ENCODE measurements around the gene MMP17. TPM values are rescaled to one million over a fixed set of nuclear protein-coding genes. Genes with fewer than 3 reads are reported as not detected.
"Not testable (repeated sequence)": the region's sequence is repeated elsewhere in the genome, so short reads cannot be mapped to it uniquely, and the experiment has no call there.

Gene MMP17
- total and polyA plus RNA-seq, 2 experiments from 2014 or later, result 0.40 to 0.42 TPM

DNA sequence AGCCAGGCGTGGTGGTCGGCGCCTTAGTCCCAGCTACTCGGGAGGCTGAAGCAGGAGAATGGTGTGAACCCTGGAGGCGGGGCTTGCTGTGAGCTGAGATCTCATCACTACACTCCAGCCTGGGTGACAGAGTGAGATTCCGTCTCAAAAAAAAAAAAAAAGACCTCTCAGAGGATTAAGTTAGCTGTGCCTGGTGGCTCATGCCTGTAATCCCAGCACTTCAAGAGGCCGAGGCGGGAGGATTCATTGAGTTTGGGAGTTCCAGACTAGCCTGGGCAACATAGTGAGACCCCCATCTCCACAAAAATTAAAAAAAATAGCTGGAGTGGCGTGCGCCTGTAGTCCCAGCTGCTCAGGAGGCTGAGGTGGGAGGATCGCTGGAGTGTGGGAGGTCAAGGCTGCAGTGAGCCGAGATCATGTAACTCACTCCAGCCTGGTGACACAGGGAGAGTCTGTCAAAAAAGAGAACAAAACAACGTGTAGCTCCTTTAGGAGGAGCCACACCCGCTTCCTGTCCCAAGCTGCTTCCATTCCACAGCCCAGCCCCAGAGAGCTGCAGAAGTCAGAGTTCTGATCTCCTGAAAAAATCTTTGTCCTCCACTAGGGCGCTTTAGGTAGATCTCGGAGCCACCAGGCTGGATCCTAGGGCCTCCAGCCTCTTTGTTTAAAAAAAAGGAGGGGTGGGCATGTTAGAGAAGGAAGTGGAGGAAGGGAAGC is 54.8 kb downstream of the MMP17 start:
- H3K27ac ChIP-seq, result no peak overlapping the region
- no peaks in the 10 kb centered on the region for H3K9me3 ChIP-seq (ENCODE audit: low read depth)
- no peaks in the 10 kb centered on the region for H3K27me3 ChIP-seq
- no peaks in the 10 kb centered on the region for H3K36me3 ChIP-seq (replicated peaks; ENCODE audit: insufficient read depth, low read depth)
- H3K4me1 ChIP-seq (ENCODE audit: insufficient read depth), result no peaks in the 10 kb centered on the region
- DNase-seq (ENCODE audit: low spot score), result no peak
- no peaks in the 10 kb centered on the region for H3K9me2 ChIP-seq (replicated peaks; ENCODE audit: insufficient read depth)
- TF ChIP-seq EZH2phosphoT487 (IDR thresholded peaks at IDR 0.05; ENCODE audit: low read depth, severe bottlenecking, unreplicated experiment) (no peak), EZH2 (IDR thresholded peaks at IDR 0.05; ENCODE audit: borderline replicate concordance) (no peak), CTCF (IDR thresholded peaks at IDR 0.05; ENCODE audit: poor library complexity) (no peak)
- 80% methylated on average over 16 of the region's 16 CpGs for WGBS (ENCODE audit: low lambda C conversion rate, missing lambda C conversion rate)
- no peak overlapping the region for H2AFZ ChIP-seq
- no peak overlapping the region for H3K4me2 ChIP-seq
- H3K79me2 ChIP-seq, result no peaks in the 10 kb centered on the region
- no peak overlapping the region for H3K4me3 ChIP-seq
- H4K20me1 ChIP-seq (ENCODE audit: insufficient read depth, poor library complexity, severe bottlenecking), result no peaks in the 10 kb centered on the region

- Histone ChIP-seq H2AFZ (no peak overlapping the region), H3K27ac (no peak overlapping the region), H3K4me1 (ENCODE audit: insufficient read depth) (no peaks in the 10 kb centered on the region), H3K79me2 (no peaks in the 10 kb centered on the region), H3K4me3 (no peak overlapping the region), H3K9me3 (ENCODE audit: low read depth) (no peaks in the 10 kb centered on the region), H3K36me3 (replicated peaks; ENCODE audit: insufficient read depth, low read depth) (no peaks in the 10 kb centered on the region), H3K27me3 (no peaks in the 10 kb centered on the region), H3K9me2 (replicated peaks; ENCODE audit: insufficient read depth) (no peaks in the 10 kb centered on the region), H4K20me1 (ENCODE audit: insufficient read depth, poor library complexity, severe bottlenecking) (no peaks in the 10 kb centered on the region), H3K4me2 (no peak overlapping the region)
- WGBS (ENCODE audit: low lambda C conversion rate, missing lambda C conversion rate), result 77% methylated on average over 4 of the region's 4 CpGs
- no peak for DNase-seq (ENCODE audit: low spot score)
- TF ChIP-seq EZH2 (IDR thresholded peaks at IDR 0.05; ENCODE audit: borderline replicate concordance) (no peak), CTCF (IDR thresholded peaks at IDR 0.05; ENCODE audit: poor library complexity) (no peak), EZH2phosphoT487 (IDR thresholded peaks at IDR 0.05; ENCODE audit: low read depth, severe bottlenecking, unreplicated experiment) (no peak)
These were observed 55.3 kb downstream of the MMP17 start for GRCh38 chr12:131883521-131883900.

DNA sequence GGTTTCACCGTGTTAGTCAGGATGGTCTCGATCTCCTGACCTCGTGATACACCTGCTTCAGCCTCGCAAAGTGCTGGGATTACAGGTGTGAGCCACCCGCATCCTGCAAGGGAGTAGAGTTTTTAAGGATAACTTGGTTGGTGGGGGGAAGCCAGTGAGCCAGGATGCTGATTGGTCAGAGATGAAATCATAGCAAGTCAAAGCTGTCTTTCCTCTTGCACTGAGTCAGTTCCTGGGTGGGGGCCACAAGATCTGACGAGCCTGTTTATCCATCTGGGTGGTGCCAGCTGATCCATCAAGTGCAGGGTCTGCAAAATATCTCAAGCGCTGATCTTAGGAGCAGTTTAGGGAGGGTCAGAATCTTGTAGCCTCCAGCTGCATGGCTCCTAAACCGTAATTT is 56.9 kb downstream of the MMP17 start:
- H3K79me2 ChIP-seq; H2AFZ ChIP-seq; H3K4me3 ChIP-seq; H3K9me2 ChIP-seq (replicated peaks; ENCODE audit: insufficient read depth); H3K36me3 ChIP-seq (replicated peaks; ENCODE audit: insufficient read depth, low read depth); H3K27me3 ChIP-seq; H3K4me1 ChIP-seq (ENCODE audit: insufficient read depth); H3K27ac ChIP-seq; H4K20me1 ChIP-seq (ENCODE audit: insufficient read depth, poor library complexity, severe bottlenecking); H3K4me2 ChIP-seq; H3K9me3 ChIP-seq (ENCODE audit: low read depth); DNase-seq (ENCODE audit: low spot score): not testable (repeated sequence)
- 89% methylated on average over 8 of the region's 8 CpGs for WGBS (ENCODE audit: low lambda C conversion rate, missing lambda C conversion rate)

GRCh38 chr12:131885543-131886057 is 57.4 kb downstream of the MMP17 start:
- no peaks in the 10 kb centered on the region for H4K20me1 ChIP-seq (ENCODE audit: insufficient read depth, poor library complexity, severe bottlenecking)
- H3K4me3 ChIP-seq, result no peak overlapping the region
- no peak for TF ChIP-seq CTCF (IDR thresholded peaks at IDR 0.05; ENCODE audit: poor library complexity)
- no peak for TF ChIP-seq EZH2 (IDR thresholded peaks at IDR 0.05; ENCODE audit: borderline replicate concordance)
- TF ChIP-seq EZH2phosphoT487 (IDR thresholded peaks at IDR 0.05; ENCODE audit: low read depth, severe bottlenecking, unreplicated experiment), result no peak
- no peak overlapping the region for H3K27ac ChIP-seq
- no peaks in the 10 kb centered on the region for H3K36me3 ChIP-seq (replicated peaks; ENCODE audit: insufficient read depth, low read depth)
- DNase-seq (ENCODE audit: low spot score), result no peak
- H2AFZ ChIP-seq, result no peak overlapping the region
- no peaks in the 10 kb centered on the region for H3K9me2 ChIP-seq (replicated peaks; ENCODE audit: insufficient read depth)
- H3K27me3 ChIP-seq, result no peaks in the 10 kb centered on the region
- no peak overlapping the region for H3K4me2 ChIP-seq
- 94% methylated on average over 7 of the region's 7 CpGs for WGBS (ENCODE audit: low lambda C conversion rate, missing lambda C conversion rate)
- H3K79me2 ChIP-seq, result no peaks in the 10 kb centered on the region
- H3K4me1 ChIP-seq (ENCODE audit: insufficient read depth), result no peaks in the 10 kb centered on the region
- H3K9me3 ChIP-seq (ENCODE audit: low read depth), result no peaks in the 10 kb centered on the region

DNA sequence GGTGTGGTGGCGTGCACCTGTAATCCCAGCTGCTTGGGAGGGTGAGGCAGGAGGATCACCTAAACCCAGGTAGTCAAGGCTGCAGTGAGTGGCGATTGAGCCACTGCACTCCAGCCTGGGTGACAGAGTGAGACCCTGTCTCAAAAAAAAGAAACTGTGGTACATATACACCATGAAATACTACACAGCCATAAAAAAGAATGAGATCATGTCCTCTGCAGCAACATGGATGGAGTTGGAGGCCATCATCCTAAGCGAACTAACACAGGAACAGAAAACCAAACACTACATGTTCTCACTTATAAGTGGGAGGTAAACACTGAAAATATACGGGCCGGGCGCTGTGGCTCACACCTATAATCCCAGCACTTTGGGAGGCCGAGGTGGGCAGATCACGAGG is 63.5 kb downstream of the MMP17 start:
- H3K36me3 ChIP-seq (replicated peaks; ENCODE audit: insufficient read depth, low read depth); H2AFZ ChIP-seq; H3K4me3 ChIP-seq; H3K27me3 ChIP-seq; DNase-seq (ENCODE audit: low spot score); H3K9me2 ChIP-seq (replicated peaks; ENCODE audit: insufficient read depth); H3K4me1 ChIP-seq (ENCODE audit: insufficient read depth); H3K27ac ChIP-seq; H3K9me3 ChIP-seq (ENCODE audit: low read depth); H3K4me2 ChIP-seq: not testable (repeated sequence)
- peaks cover 13% of the 10 kb centered on the region for H4K20me1 ChIP-seq (ENCODE audit: insufficient read depth, poor library complexity, severe bottlenecking)
- H3K79me2 ChIP-seq, result peaks cover 11% of the 10 kb centered on the region
- 82% methylated on average over 8 of the region's 8 CpGs for WGBS (ENCODE audit: low lambda C conversion rate, missing lambda C conversion rate)
